ENCODE results near the gene NEMF. TPM values are rescaled to one million over a fixed set of nuclear protein-coding genes. Genes with fewer than 3 reads are reported as not detected.
"Not testable (repeated sequence)": the region's sequence is repeated elsewhere in the genome, so short reads cannot be mapped to it uniquely, and the experiment has no call there.

The NEMF gene
- total RNA-seq, 2 donors from 2014 or later = 43.9 to 45.2 TPM

DNA sequence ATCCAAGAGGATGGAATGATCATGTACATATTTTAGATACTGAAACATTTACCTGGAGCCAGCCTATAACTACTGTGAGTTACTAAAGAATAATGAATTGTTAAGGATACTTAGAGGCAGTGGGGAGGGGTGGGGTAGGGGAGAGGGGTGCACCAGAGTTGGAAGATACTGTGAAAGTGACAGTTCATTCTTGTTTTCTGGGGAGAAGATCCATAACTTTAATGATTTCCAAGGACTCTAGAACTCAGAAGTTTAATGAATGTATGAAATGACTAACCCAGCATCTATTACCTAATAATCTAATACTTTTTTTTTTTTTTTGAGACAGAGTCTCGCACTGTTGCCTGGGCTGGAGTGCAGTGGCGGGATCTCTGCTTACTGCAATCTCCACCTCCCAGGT is 74.2 kb downstream of the NEMF start:
- H3K9me3 ChIP-seq = no peaks in the 10 kb centered on the region
- no peak for DNase-seq (ENCODE audit: low spot score)
- TF ChIP-seq CTCF (IDR thresholded peaks at IDR 0.05) = no peak
- no peak overlapping the region for H3K4me3 ChIP-seq
- H3K27me3 ChIP-seq = no peaks in the 10 kb centered on the region
- H3K4me1 ChIP-seq = no peaks in the 10 kb centered on the region
- no peak overlapping the region for H3K27ac ChIP-seq
- H3K36me3 ChIP-seq = peaks cover 83% of the 10 kb centered on the region

GRCh38 chr14:49774106-49774505 is 78.5 kb downstream of the NEMF start:
- Histone ChIP-seq H3K4me3 (no peak overlapping the region), H3K36me3 (peaks cover 52% of the 10 kb centered on the region), H3K9me3 (no peaks in the 10 kb centered on the region), H3K27ac (no peak overlapping the region), H3K4me1 (peaks cover 0 to 20% of the 10 kb centered on the region in 2 donors), H3K27me3 (no peaks in the 10 kb centered on the region)
- TF ChIP-seq CTCF (IDR thresholded peaks at IDR 0.05) = no peak
- no peak for DNase-seq (ENCODE audit: low spot score)

GRCh38 chr14:49771691-49772090 is 80.9 kb downstream of the NEMF start:
- not testable (repeated sequence) for H3K9me3 ChIP-seq; H3K27me3 ChIP-seq; H3K27ac ChIP-seq; DNase-seq (ENCODE audit: low spot score); H3K4me3 ChIP-seq
- peaks cover 29% of the 10 kb centered on the region for H3K36me3 ChIP-seq
- peaks cover 0 to 29% of the 10 kb centered on the region in 2 donors for H3K4me1 ChIP-seq

- Histone ChIP-seq H3K4me3 (no peak overlapping the region), H3K27me3 (no peaks in the 10 kb centered on the region), H3K4me1 (peaks cover 0 to 29% of the 10 kb centered on the region in 2 donors), H3K9me3 (no peaks in the 10 kb centered on the region), H3K36me3 (peaks cover 18% of the 10 kb centered on the region), H3K27ac (peak overlapping the region; percentile 9 to 26)
- no peak for TF ChIP-seq CTCF (IDR thresholded peaks at IDR 0.05)
- DNase-seq (ENCODE audit: low spot score) = no peak
These were observed 82.3 kb downstream of the NEMF start for GRCh38 chr14:49770212-49770817.

GRCh38 chr14:49769581-49770211 is 82.9 kb downstream of the NEMF start:
- peak overlapping the region; percentile 94 for H3K4me3 ChIP-seq
- peak overlapping the region; percentile 98 to 99 for H3K27ac ChIP-seq
- TF ChIP-seq CTCF (IDR thresholded peaks at IDR 0.05) = no peak
- peaks cover 0 to 29% of the 10 kb centered on the region in 2 donors for H3K4me1 ChIP-seq
- no peaks in the 10 kb centered on the region for H3K9me3 ChIP-seq
- no peaks in the 10 kb centered on the region for H3K27me3 ChIP-seq
- H3K36me3 ChIP-seq = peaks cover 12% of the 10 kb centered on the region
- DNase-seq (ENCODE audit: low spot score) = no peak

DNA sequence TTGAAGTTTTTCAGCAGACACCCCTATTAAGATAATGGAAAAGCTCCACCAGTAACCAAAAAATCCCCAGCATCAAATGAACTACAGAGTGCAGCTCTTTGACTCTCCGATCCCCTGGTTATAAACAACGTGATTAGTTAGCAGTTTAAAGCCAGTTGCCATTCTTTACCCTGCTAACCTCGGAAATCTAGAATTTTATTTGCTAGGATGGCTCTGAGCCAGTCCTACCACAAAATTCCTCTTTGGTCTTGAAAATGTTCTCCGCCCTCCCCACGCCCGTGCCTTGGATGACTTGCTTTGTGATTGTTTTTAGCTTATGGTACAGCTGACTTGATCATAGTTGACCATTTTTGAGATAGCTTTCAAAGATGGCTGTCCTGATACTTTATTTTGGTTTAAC is 83.4 kb downstream of the NEMF start:
- no peaks in the 10 kb centered on the region for H3K9me3 ChIP-seq
- TF ChIP-seq CTCF (IDR thresholded peaks at IDR 0.05) = no peak
- H3K4me1 ChIP-seq = peaks cover 0 to 29% of the 10 kb centered on the region in 2 donors
- peak overlapping the region; percentile 98 to 99 for H3K27ac ChIP-seq
- no peaks in the 10 kb centered on the region for H3K27me3 ChIP-seq
- H3K4me3 ChIP-seq = peak overlapping the region; percentile 94
- H3K36me3 ChIP-seq = peaks cover 9% of the 10 kb centered on the region
- no peak for DNase-seq (ENCODE audit: low spot score)
